T-helper 2 cell treated with Interferon-gamma antibody and Interleukin-4, amounts not matched to agents 5 μg/mL and 100 μg/mL, for 36 hours (primary cell): Measurements from ENCODE around the gene TMX2.

Source experiments
- DNase-seq: peaks from one replicate; pipeline ENCODE4 v3.0.0; 2021; ENCODE audit warnings: low spot score
- H3K27ac Mint-ChIP-seq: one replicate; pipeline ENCODE4 v1.8.0; 2021; ENCODE audit warnings: mild to moderate bottlenecking, mixed read lengths
- H3K27me3 Mint-ChIP-seq: one replicate; pipeline ENCODE4 v1.8.0; 2021; ENCODE audit warnings: low read depth, mixed read lengths
- H3K36me3 Mint-ChIP-seq: one replicate; pipeline ENCODE4 v1.8.0; 2021; ENCODE audit warnings: low read depth, mixed read lengths
- H3K4me1 Mint-ChIP-seq: one replicate; pipeline ENCODE4 v1.8.0; 2021; ENCODE audit warnings: low read depth, mixed read lengths
- H3K4me3 Mint-ChIP-seq: one replicate; pipeline ENCODE4 v1.8.0; 2022; ENCODE audit warnings: mild to moderate bottlenecking, moderate library complexity, mixed read lengths
- H3K9me3 Mint-ChIP-seq: one replicate; pipeline ENCODE4 v1.8.0; 2021; ENCODE audit warnings: mixed read lengths

TMX2 gene

DNA sequence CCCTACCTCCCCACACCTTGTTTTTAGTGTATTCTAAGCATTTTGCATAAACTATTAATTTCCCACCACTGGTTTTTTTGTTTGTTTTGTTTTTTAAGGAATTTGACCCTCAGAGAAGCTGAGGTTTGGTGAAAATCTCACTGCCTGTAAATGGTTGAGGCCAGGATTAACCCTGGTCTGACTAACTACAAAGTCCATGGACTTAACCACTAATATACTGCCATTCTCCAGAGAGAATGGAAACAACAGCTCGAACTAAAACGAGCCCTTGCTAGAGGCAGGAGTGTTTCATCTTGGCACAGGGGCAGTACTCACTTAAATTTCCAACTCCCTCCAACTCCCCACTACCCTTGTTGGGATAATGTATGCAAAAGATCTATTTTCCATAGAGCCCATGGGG lies 52.2 kb downstream of the TMX2 start:
- H3K27me3 Mint-ChIP-seq: no peaks in the 10 kb centered on the region
- peaks cover 1% of the 10 kb centered on the region for H3K36me3 Mint-ChIP-seq

DNA sequence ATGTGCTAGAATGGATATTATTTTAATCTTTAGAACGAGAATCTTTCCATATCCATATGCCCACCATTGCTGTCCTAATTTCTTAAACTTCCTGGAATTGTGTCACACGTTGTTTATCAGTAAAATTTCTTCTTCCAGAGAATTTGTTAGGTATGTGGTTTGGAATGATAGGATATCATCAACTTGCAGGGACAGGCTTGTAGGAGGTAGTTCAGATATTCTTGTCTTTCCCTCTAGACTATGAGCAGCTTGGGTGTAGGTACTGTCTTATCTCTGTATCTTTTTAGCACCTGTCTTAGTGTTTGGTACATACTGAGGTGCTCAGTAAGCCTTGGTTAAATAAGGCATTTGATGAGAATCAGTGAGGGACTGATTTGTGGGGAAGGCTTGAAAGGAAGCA lies 52.6 kb downstream of the TMX2 start:
- peaks cover 8% of the 10 kb centered on the region for H3K4me1 Mint-ChIP-seq
- H3K27me3 Mint-ChIP-seq: no peaks in the 10 kb centered on the region
- H3K36me3 Mint-ChIP-seq: peaks cover 1% of the 10 kb centered on the region
- no peak overlapping the region for H3K4me3 Mint-ChIP-seq
- DNase-seq: no peak
- no peaks in the 10 kb centered on the region for H3K9me3 Mint-ChIP-seq
- H3K27ac Mint-ChIP-seq: no peak overlapping the region

More for the DNA sequence above, 52.2 kb downstream of the TMX2 start:
- no peak overlapping the region for H3K27ac Mint-ChIP-seq
- H3K4me1 Mint-ChIP-seq: peaks cover 8% of the 10 kb centered on the region
- H3K4me3 Mint-ChIP-seq: no peak overlapping the region
- DNase-seq: no peak
- H3K9me3 Mint-ChIP-seq: no peaks in the 10 kb centered on the region

DNA sequence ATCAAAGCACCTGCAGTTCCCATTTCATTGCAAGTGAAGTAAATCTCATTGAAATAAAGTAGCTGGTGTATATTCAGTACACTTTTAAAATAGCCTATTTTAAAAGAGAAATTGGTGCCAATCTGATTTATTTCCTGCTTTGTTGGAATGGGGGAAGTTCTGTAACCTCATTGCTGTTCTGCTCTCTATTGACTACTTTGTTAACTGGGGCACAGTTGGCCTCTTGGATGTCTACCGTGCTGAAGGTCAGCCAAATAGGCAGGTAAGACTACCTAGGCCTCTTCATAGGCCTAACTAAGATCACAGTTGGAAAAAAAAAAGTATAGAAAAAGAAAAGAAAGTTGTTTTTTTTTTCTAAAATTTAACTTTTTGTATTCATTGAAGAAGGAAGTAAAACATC lies 58.4 kb downstream of the TMX2 start:
- no peaks in the 10 kb centered on the region for H3K27me3 Mint-ChIP-seq
- no peak for DNase-seq
- peaks cover 12% of the 10 kb centered on the region for H3K4me1 Mint-ChIP-seq
- H3K36me3 Mint-ChIP-seq: no peaks in the 10 kb centered on the region
- no peak overlapping the region for H3K27ac Mint-ChIP-seq
- H3K9me3 Mint-ChIP-seq: no peaks in the 10 kb centered on the region
- no peak overlapping the region for H3K4me3 Mint-ChIP-seq

DNA sequence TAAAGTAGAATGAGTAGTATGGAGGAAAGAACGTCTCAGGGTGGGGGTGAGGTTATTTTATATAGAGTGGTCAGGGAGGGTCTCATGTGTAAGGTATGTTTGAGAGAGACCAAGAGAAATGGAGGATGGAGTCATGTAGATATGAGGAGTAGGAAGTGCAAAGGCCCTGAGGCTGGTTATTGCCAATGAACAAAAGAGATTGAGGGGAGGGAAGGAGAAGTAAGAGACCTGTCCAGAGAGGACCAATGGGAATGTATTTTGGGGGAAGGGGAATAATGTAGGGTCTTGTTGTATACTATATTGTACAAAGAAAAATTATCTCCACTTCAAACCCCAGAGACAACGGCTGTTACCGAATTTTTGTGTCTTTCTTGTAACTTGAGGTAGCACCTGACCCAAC lies 59.0 kb downstream of the TMX2 start:
- Mint-ChIP-seq H3K9me3 (no peaks in the 10 kb centered on the region), H3K4me1 (peaks cover 13% of the 10 kb centered on the region), H3K27me3 (no peaks in the 10 kb centered on the region), H3K27ac (no peak overlapping the region), H3K4me3 (no peak overlapping the region), H3K36me3 (no peaks in the 10 kb centered on the region)
- DNase-seq: no peak

DNA sequence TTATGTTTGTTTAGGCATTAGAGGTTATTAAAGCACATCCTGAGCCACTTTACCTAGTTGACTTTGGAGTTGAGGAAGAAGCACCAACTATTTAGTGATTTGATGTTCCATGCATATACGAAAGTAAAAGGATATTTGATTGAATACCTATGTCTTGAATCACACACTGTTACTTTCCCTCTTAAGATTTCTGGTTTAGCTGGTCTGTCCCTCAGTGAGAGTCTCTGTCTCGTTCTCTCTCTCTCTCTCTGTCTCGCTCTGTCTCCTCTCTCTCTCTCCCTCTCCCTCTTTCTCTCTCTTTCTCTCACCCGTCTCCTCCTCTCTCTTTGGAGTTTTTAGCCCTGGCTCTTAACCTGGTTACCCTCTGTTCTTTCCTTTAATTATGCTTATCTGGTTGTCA lies 60.2 kb downstream of the TMX2 start:
- Mint-ChIP-seq H3K4me1 (peaks cover 13% of the 10 kb centered on the region), H3K9me3 (no peaks in the 10 kb centered on the region), H3K27ac (no peak overlapping the region), H3K36me3 (no peaks in the 10 kb centered on the region), H3K27me3 (no peaks in the 10 kb centered on the region), H3K4me3 (no peak overlapping the region)
- no peak for DNase-seq

DNA sequence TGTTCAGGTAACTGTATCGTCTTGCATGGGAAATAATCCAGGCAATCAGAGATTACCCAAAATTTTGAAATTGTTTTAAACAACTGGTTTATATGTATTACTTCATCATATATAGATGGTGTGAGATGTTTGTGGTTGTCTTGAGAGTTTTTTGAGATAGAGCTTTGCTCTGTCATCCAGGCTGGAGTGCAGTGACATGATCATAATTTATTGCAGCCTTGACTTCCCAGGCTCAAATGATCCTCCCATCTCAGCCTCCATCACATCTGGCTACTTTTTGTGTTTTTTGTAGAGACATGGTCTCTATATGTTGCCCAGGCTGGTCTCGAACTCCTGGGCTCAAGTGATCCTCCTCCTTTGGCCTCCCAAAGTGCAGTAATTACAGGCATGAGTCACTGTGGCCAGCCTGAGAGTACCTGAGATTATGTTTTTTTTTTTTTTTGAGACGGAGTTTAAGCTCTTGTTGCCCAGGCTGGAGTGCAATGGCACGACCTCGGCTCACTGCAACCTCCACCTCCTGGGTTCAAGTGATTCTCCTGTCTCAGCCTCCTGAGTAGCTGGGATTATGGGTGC lies 60.7 kb downstream of the TMX2 start:
- H3K9me3 Mint-ChIP-seq: no peaks in the 10 kb centered on the region
- no peaks in the 10 kb centered on the region for H3K36me3 Mint-ChIP-seq
- H3K4me1 Mint-ChIP-seq: peaks cover 13% of the 10 kb centered on the region
- H3K27me3 Mint-ChIP-seq: no peaks in the 10 kb centered on the region
- H3K4me3 Mint-ChIP-seq: no peak overlapping the region
- H3K27ac Mint-ChIP-seq: no peak overlapping the region
- DNase-seq: no peak

DNA sequence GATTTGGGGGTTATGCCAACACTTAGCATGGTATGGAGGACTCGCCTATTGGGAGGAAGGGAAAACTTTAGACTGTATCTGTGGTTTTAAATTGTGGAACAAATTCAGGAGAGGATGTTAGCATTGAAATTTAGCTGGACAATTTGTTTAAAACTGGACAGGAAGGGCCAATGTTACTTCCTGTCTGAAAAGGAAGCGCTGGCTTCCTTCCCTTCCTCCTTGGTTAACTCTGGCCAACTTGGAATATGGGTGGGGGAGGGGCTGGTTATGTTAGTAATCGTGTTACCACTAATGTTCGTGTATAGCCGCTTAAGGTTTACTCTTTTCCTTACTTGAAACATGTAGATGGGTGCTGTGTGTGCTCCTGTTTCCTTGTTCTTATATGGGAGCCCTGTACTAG lies 63.1 kb downstream of the TMX2 start:
- no peak for DNase-seq
- H3K4me1 Mint-ChIP-seq: peaks cover 19% of the 10 kb centered on the region

DNA sequence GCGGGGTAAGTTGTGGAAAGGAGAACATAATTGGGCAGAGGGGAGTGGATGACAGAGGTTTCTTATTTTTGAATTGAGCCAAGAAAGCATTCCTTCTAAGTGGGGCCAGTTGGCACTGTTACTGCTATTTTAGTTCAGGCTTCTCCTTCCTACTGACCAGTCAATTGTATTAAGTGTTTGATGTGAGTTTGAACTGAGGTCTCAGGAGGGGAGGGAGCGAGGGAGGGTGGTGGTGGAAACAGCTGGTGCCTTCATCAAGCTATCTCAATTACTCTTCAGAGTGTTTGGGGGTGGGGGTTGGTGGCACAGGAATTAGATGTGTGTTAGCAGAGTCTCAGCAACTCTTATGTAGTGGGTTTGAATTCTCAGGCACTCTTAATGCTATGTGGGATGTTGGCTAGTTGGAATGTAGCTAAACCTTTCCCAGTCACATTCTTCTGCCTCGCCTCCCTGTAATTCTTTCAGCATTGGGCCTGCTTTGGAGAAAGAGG lies 63.7 kb downstream of the TMX2 start:
- no peak overlapping the region for H3K27ac Mint-ChIP-seq
- H3K27me3 Mint-ChIP-seq: peaks cover 2% of the 10 kb centered on the region
- H3K9me3 Mint-ChIP-seq: no peaks in the 10 kb centered on the region
- no peaks in the 10 kb centered on the region for H3K36me3 Mint-ChIP-seq
- no peak overlapping the region for H3K4me3 Mint-ChIP-seq
- no peak for DNase-seq
- peaks cover 19% of the 10 kb centered on the region for H3K4me1 Mint-ChIP-seq

More for the DNA sequence above, 63.1 kb downstream of the TMX2 start:
- Mint-ChIP-seq H3K27ac (no peak overlapping the region), H3K27me3 (peaks cover 2% of the 10 kb centered on the region), H3K36me3 (no peaks in the 10 kb centered on the region), H3K4me3 (no peak overlapping the region), H3K9me3 (no peaks in the 10 kb centered on the region)

DNA sequence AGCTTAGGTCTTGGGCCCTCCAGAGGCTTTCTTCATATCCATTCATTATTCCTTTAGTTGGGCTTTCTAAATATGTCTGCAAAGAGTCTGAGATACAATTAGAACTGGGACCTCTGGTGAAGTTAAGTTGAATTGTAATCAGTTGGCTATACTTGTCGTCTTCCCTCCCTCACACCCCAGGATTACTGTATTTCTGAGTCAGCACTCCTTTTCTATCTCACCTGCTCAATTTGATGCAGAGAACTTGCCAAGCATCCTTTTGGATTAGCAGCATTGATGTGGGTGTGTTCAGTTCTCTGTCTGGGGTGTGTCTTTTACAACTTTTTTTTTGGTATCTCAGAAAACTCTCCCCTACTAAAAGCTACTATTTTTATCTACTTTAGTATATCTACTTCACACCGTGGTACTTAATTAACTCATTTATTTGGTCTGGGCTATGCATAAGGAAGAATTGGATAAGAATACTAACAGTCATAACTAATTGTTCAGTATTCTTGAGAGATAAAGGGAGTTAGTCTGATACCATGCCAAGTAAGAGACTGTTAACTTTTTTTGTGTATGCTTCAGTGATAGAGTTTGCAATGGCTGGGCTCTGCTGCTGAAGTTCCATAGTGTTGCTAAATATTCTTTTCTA lies 64.3 kb downstream of the TMX2 start:
- no peaks in the 10 kb centered on the region for H3K9me3 Mint-ChIP-seq
- H3K27ac Mint-ChIP-seq: no peak overlapping the region
- DNase-seq: no peak
- no peak overlapping the region for H3K4me3 Mint-ChIP-seq
- peaks cover 2% of the 10 kb centered on the region for H3K27me3 Mint-ChIP-seq
- H3K36me3 Mint-ChIP-seq: no peaks in the 10 kb centered on the region
- H3K4me1 Mint-ChIP-seq: peaks cover 25% of the 10 kb centered on the region

DNA sequence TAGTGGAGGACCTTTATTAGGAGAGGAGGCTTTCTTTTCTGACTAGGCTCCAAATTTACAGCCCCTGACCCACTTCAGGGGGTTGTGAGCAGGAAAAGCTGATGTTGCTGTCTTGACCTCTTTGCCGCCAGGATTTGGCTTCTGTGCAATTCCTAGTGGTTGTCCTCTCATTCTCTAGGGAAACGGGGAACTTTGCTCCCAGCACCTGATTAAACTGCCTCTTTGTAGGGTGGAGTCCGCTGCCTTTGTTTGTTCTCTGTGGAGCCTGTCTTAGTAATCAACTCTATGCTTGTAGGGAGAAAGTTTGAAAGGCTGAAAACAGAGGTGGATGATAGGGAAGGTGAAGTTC lies 65.5 kb downstream of the TMX2 start:
- Mint-ChIP-seq H3K4me1 (peaks cover 23% of the 10 kb centered on the region), H3K9me3 (no peaks in the 10 kb centered on the region), H3K4me3 (no peak overlapping the region), H3K27ac (no peak overlapping the region), H3K36me3 (no peaks in the 10 kb centered on the region), H3K27me3 (peaks cover 2% of the 10 kb centered on the region)
- DNase-seq: no peak

DNA sequence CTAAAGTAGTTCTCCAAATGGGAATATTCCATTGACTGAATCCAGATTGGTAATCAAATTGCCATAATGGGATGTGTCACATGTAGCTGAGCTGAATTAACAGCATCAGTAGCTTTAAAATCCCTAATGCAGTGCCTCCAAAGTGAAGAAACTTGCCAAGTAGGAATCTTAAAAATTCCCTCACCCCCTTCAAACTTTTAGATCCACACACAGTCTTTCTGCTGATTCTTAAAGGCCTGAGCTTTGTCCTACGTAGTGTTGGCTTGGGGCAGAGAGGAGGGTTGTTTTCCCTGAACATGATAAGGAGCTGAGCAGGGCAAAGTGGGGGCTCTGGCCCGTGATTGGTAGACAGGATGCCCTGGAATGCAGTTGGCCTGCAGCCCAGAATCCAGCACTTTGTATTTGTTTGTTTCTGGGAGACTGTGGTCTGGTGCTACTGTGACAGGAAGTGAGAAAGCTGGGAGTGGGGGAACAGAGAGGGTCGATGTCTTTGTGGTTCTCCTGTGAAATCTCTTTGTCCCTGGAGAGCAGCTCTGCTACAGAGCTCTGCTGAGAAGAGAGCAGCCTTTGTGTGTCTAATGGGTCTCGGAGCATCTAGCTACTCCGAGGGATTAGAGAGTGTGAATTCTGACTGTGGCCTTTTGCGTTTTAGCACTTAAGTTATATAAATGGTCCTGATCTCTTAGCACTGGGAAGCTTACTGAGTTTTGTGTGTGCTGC lies 66.1 kb downstream of the TMX2 start:
- H3K27ac Mint-ChIP-seq: no peak overlapping the region
- no peak for DNase-seq
- peaks cover 2% of the 10 kb centered on the region for H3K27me3 Mint-ChIP-seq
- H3K4me1 Mint-ChIP-seq: peaks cover 23% of the 10 kb centered on the region
- H3K4me3 Mint-ChIP-seq: no peak overlapping the region
- no peaks in the 10 kb centered on the region for H3K9me3 Mint-ChIP-seq
- no peaks in the 10 kb centered on the region for H3K36me3 Mint-ChIP-seq

DNA sequence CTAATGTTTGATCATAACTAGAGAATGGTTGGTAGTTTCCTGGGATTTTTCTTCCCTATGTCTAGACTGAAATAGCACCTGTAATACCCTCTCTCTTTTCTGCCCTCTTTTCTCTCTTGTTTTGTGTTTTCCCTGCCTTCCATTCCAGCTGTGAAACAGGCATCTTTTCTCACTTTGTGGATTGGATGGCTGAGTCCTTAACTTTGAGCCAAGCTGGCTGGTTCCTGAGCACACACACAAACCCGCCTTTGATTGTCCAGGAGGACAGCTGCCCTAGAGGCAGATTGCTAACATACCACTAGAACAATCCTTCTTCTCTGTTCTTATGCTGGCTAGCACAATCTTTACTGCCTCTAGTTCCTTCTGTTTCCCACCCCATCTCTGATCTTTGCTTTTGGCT lies 66.9 kb downstream of the TMX2 start:
- Mint-ChIP-seq H3K36me3 (no peaks in the 10 kb centered on the region), H3K4me1 (peaks cover 21% of the 10 kb centered on the region), H3K4me3 (no peak overlapping the region), H3K27me3 (peaks cover 2% of the 10 kb centered on the region), H3K9me3 (no peaks in the 10 kb centered on the region), H3K27ac (no peak overlapping the region)
- DNase-seq: no peak

DNA sequence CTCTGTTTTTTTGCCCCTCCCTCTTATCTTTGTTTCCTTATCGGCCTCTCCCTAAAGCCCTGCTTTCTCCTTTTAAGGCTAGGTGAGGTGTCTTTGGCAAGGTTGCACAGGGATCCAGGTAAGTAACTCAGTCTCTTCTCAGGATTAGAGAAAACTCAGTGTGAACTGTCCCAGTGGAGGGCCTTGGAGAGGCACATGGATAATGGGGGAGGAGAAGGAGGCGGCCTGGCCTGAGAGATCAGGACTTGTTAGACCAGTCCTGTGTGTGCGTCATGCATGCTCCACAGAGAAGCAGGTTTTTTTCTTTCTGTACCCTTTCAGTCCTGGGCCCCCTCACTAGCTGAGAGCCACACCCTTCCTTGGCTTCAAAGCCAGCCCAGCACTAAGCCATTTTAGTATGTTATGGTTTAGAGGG lies 69.1 kb downstream of the TMX2 start:
- no peaks in the 10 kb centered on the region for H3K36me3 Mint-ChIP-seq

DNA sequence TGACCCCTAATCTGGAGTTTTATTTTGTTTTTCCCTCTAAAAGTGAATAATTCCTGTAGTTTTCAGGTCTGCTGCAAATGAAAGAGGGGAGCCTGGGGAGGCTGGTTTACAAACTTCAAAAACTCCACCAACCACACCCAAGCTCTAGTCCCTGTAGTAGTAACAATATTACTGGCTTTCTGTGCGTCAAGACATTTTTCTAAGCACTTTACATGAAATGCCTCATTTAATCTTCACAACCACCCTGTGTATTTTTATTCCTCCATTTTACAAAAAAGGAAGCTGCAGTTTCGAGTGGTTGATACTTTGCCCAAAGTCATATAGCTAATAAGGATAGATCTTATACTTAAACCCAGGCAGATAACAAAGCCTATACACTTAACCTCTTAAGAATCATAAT lies 72.7 kb downstream of the TMX2 start:
- H3K27ac Mint-ChIP-seq: no peak overlapping the region
- H3K36me3 Mint-ChIP-seq: no peaks in the 10 kb centered on the region
- peaks cover 15% of the 10 kb centered on the region for H3K4me1 Mint-ChIP-seq
- H3K9me3 Mint-ChIP-seq: no peaks in the 10 kb centered on the region
- H3K27me3 Mint-ChIP-seq: no peaks in the 10 kb centered on the region
- H3K4me3 Mint-ChIP-seq: no peak overlapping the region
- DNase-seq: no peak

More for the DNA sequence above, 69.1 kb downstream of the TMX2 start:
- H3K27me3 Mint-ChIP-seq: peaks cover 2% of the 10 kb centered on the region
- H3K9me3 Mint-ChIP-seq: no peaks in the 10 kb centered on the region
- H3K27ac Mint-ChIP-seq: no peak overlapping the region
- H3K4me1 Mint-ChIP-seq: peaks cover 15% of the 10 kb centered on the region
- no peak for DNase-seq
- no peak overlapping the region for H3K4me3 Mint-ChIP-seq
